ENCODE measurements around the gene PCYOX1L. TPM values are rescaled to one million over a fixed set of nuclear protein-coding genes. Genes with fewer than 3 reads are reported as not detected.

PCYOX1L gene
- polyA plus RNA-seq, 3 donors: 9.8 to 31.8 (median 13.5) TPM

DNA sequence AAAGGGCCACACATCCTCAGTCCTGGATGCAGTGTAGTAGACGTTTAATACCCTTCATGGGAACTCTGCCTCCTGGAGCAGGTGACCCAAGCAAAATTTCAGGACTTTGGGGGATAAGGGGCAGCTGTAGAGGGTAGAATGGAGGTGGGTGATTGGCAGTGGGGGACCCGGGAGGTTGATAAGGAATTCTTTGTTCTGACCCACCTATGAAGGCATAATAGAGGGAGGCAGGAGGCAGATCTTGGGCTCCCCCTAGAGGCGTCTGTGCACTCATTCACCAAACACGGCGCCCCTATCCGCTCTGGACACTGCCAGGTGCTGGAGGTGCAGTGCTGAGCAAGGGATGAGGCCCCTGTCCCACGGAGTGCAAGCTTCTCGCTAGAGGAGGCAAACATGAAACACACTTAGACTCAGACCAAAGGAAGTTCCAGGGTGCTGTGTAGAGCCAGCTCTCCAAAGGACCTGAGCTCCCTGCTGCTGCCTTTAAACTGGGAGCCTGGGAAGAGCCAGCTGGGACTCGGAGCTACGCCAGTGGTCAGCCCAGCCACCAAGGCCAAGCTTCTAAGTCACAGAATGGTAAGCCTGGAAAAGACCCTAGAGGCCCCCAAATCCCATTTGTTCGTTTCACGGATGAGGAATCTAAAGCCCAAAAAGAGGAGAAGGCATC, 13.6 kb downstream of the PCYOX1L start:
- peak; percentile 32 to 58 (median 57) for DNase-seq
- H3K4me3 Mint-ChIP-seq: no peak overlapping the region
- no peaks in the 10 kb centered on the region for H4K20me1 ChIP-seq (ENCODE audit: insufficient read depth, low read length)
- no peaks in the 10 kb centered on the region for H3K9me3 ChIP-seq (replicated peaks in 1 of 2; ENCODE audit: control insufficient read depth in 1 of 2, insufficient read depth in 1 of 2, low read length in 2 of 2)
- H2AFZ ChIP-seq (ENCODE audit: insufficient read depth, low read depth, low read length, poor library complexity, severe bottlenecking): no peak overlapping the region
- no peaks in the 10 kb centered on the region for H3K9me3 Mint-ChIP-seq
- H3K27me3 Mint-ChIP-seq (ENCODE audit: low read depth in 3 of 3): peaks cover 0 to 5% (median 3%) of the 10 kb centered on the region in 3 donors
- no peak overlapping the region for H3K4me2 ChIP-seq (replicated peaks; ENCODE audit: extremely low read depth, low read length, poor library complexity, severe bottlenecking)
- H3K4me1 ChIP-seq (ENCODE audit: control insufficient read depth in 1 of 2, insufficient read depth in 2 of 2, low read length in 2 of 2): no peaks in the 10 kb centered on the region
- no peak overlapping the region for H3K27ac Mint-ChIP-seq
- intact Hi-C loops (cut with micrococcal nuclease): loop anchor here (2.0 to 5.0 kb wide), 2 partner anchors 54 to 57 kb away; no protein-coding TSS in a partner anchor
- peaks cover 0 to 2% of the 10 kb centered on the region in 2 donors for H3K36me3 ChIP-seq (replicated peaks in 1 of 2; ENCODE audit: control insufficient read depth in 1 of 2, insufficient read depth in 2 of 2, low read length in 2 of 2)
- TF ChIP-seq, protein P1, sequence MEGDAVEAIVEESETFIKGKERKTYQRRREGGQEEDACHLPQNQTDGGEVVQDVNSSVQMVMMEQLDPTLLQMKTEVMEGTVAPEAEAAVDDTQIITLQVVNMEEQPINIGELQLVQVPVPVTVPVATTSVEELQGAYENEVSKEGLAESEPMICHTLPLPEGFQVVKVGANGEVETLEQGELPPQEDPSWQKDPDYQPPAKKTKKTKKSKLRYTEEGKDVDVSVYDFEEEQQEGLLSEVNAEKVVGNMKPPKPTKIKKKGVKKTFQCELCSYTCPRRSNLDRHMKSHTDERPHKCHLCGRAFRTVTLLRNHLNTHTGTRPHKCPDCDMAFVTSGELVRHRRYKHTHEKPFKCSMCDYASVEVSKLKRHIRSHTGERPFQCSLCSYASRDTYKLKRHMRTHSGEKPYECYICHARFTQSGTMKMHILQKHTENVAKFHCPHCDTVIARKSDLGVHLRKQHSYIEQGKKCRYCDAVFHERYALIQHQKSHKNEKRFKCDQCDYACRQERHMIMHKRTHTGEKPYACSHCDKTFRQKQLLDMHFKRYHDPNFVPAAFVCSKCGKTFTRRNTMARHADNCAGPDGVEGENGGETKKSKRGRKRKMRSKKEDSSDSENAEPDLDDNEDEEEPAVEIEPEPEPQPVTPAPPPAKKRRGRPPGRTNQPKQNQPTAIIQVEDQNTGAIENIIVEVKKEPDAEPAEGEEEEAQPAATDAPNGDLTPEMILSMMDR (IDR thresholded peaks at IDR 0.05): peak; percentile 82
- no peak overlapping the region for H3K4me3 ChIP-seq (replicated peaks in 1 of 3; ENCODE audit: low read depth in 2 of 3, low read length in 3 of 3)
- no peak overlapping the region for H3K9ac ChIP-seq (ENCODE audit: insufficient read depth, low read length, poor library complexity, severe bottlenecking)
- H3K4me1 Mint-ChIP-seq: peaks cover 8% of the 10 kb centered on the region
- no peaks in the 10 kb centered on the region for H3K27me3 ChIP-seq (ENCODE audit: control insufficient read depth in 2 of 2, insufficient read depth in 2 of 2, low read length in 2 of 2)
- 39% methylated on average over 7 of the region's 12 CpGs for WGBS (ENCODE audit: insufficient coverage)
- no peak overlapping the region for H3K27ac ChIP-seq (ENCODE audit: low read depth in 1 of 2, low read length in 2 of 2)
- no peaks in the 10 kb centered on the region for H3K79me2 ChIP-seq (ENCODE audit: insufficient read depth, low read length)
- H3K36me3 Mint-ChIP-seq: peaks cover 6 to 10% of the 10 kb centered on the region in 2 donors

DNA sequence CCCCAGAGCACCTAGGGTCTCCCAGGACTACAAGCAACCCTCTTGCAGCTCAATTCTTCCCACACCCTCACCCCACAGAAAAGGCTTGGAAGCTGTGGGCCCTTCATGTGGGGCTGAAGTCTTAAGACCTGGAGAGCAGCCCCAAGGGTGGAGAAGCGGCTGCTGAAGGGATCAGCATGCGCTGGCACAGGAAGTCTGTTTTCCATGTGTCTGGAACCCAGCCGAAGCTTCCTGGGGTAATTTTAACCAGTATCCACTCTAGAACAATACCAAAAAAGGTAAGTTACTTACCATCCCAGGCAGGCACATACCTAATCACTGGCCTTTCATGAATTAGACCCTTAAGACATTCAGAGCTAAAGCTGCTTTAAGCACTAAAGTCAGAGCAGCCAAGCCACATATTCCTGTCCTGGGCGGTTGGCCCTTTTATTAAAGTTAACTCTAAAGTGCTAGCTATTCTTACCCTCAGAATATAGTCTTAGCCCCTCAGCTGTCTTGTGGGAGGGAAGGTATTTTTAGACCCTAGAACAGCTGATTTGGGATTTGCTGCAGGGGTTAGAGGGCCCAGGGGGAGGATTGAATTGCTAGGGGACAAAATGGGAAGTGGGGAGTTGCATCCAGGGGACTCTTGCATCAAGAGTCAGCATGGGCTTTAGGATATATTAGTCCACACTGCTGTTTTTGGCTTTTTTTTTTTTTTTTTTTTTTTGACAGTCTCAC, 14.4 kb downstream of the PCYOX1L start:
- no peaks in the 10 kb centered on the region for H3K9me3 Mint-ChIP-seq
- no peak overlapping the region for H3K4me3 Mint-ChIP-seq
- no peaks in the 10 kb centered on the region for H4K20me1 ChIP-seq (ENCODE audit: insufficient read depth, low read length)
- H3K4me3 ChIP-seq (replicated peaks in 1 of 3; ENCODE audit: low read depth in 2 of 3, low read length in 3 of 3): no peak overlapping the region
- peaks cover 0 to 5% (median 3%) of the 10 kb centered on the region in 3 donors for H3K27me3 Mint-ChIP-seq (ENCODE audit: low read depth in 3 of 3)
- no peak for DNase-seq
- H3K4me1 Mint-ChIP-seq: peaks cover 6% of the 10 kb centered on the region
- H3K36me3 ChIP-seq (replicated peaks in 1 of 2; ENCODE audit: control insufficient read depth in 1 of 2, insufficient read depth in 2 of 2, low read length in 2 of 2): peaks cover 0 to 2% of the 10 kb centered on the region in 2 donors
- H3K4me2 ChIP-seq (replicated peaks; ENCODE audit: extremely low read depth, low read length, poor library complexity, severe bottlenecking): no peak overlapping the region
- no peaks in the 10 kb centered on the region for H3K9me3 ChIP-seq (replicated peaks in 1 of 2; ENCODE audit: control insufficient read depth in 1 of 2, insufficient read depth in 1 of 2, low read length in 2 of 2)
- WGBS (ENCODE audit: insufficient coverage): 97% methylated on average over 3 of the region's 4 CpGs
- H2AFZ ChIP-seq (ENCODE audit: insufficient read depth, low read depth, low read length, poor library complexity, severe bottlenecking): no peak overlapping the region
- H3K79me2 ChIP-seq (ENCODE audit: insufficient read depth, low read length): no peaks in the 10 kb centered on the region
- TF ChIP-seq, protein P1 (IDR thresholded peaks at IDR 0.05): no peak
- no peak overlapping the region for H3K27ac ChIP-seq (ENCODE audit: low read depth in 1 of 2, low read length in 2 of 2)
- no peak overlapping the region for H3K27ac Mint-ChIP-seq
- no peaks in the 10 kb centered on the region for H3K27me3 ChIP-seq (ENCODE audit: control insufficient read depth in 2 of 2, insufficient read depth in 2 of 2, low read length in 2 of 2)
- no peaks in the 10 kb centered on the region for H3K4me1 ChIP-seq (ENCODE audit: control insufficient read depth in 1 of 2, insufficient read depth in 2 of 2, low read length in 2 of 2)
- intact Hi-C loops (cut with micrococcal nuclease): loop anchor here in 1 of 2 donors (5.0 kb wide), 1 partner anchor 55 kb away; no protein-coding TSS in a partner anchor
- peaks cover 6 to 10% of the 10 kb centered on the region in 2 donors for H3K36me3 Mint-ChIP-seq
- no peak overlapping the region for H3K9ac ChIP-seq (ENCODE audit: insufficient read depth, low read length, poor library complexity, severe bottlenecking)

All from CD14-positive monocyte (primary cell).